ENCODE data around the gene ACSM6. TPM values are rescaled to one million over a fixed set of nuclear protein-coding genes. Genes with fewer than 3 reads are reported as not detected.
"Not testable (repeated sequence)": the region's sequence is repeated elsewhere in the genome, so short reads cannot be mapped to it uniquely, and the experiment has no call there.

ACSM6 gene
- total RNA-seq, 1 donor from 2014 or later, result not detected

GRCh38 chr10:95237376-95238170 is 43.5 kb downstream of the ACSM6 start:
- Mint-ChIP-seq H3K27ac (ENCODE audit: unreplicated experiment) (no peak overlapping the region), H3K36me3 (ENCODE audit: unreplicated experiment) (peaks cover 31% of the 10 kb centered on the region), H3K4me1 (ENCODE audit: unreplicated experiment) (peaks cover 17% of the 10 kb centered on the region), H3K9me3 (ENCODE audit: unreplicated experiment) (no peaks in the 10 kb centered on the region), H3K27me3 (ENCODE audit: unreplicated experiment) (no peaks in the 10 kb centered on the region), H3K4me3 (ENCODE audit: unreplicated experiment) (no peak overlapping the region)
- no peak for DNase-seq (ENCODE audit: extremely low spot score, unreplicated experiment)
- no peak for TF ChIP-seq CTCF (IDR thresholded peaks at IDR 0.05)

GRCh38 chr10:95240096-95240495 is 46.1 kb downstream of the ACSM6 start:
- H3K9me3 Mint-ChIP-seq (ENCODE audit: unreplicated experiment); H3K4me3 Mint-ChIP-seq (ENCODE audit: unreplicated experiment); DNase-seq (ENCODE audit: extremely low spot score, unreplicated experiment); H3K27ac Mint-ChIP-seq (ENCODE audit: unreplicated experiment); H3K27me3 Mint-ChIP-seq (ENCODE audit: unreplicated experiment): not testable (repeated sequence)
- Mint-ChIP-seq H3K36me3 (ENCODE audit: unreplicated experiment) (peaks cover 24% of the 10 kb centered on the region), H3K4me1 (ENCODE audit: unreplicated experiment) (peaks cover 14% of the 10 kb centered on the region)

GRCh38 chr10:95240811-95241210 is 46.8 kb downstream of the ACSM6 start:
- Mint-ChIP-seq H3K4me3 (ENCODE audit: unreplicated experiment) (no peak overlapping the region), H3K27me3 (ENCODE audit: unreplicated experiment) (no peaks in the 10 kb centered on the region), H3K9me3 (ENCODE audit: unreplicated experiment) (no peaks in the 10 kb centered on the region), H3K36me3 (ENCODE audit: unreplicated experiment) (peaks cover 27% of the 10 kb centered on the region), H3K4me1 (ENCODE audit: unreplicated experiment) (peaks cover 7% of the 10 kb centered on the region), H3K27ac (ENCODE audit: unreplicated experiment) (no peak overlapping the region)
- no peak for DNase-seq (ENCODE audit: extremely low spot score, unreplicated experiment)
- TF ChIP-seq CTCF (IDR thresholded peaks at IDR 0.05), result no peak

- peaks cover 27% of the 10 kb centered on the region for H3K36me3 Mint-ChIP-seq (ENCODE audit: unreplicated experiment)
Measured at GRCh38 chr10:95241533-95241932, 47.5 kb downstream of the ACSM6 start.

GRCh38 chr10:95242581-95243317 is 48.7 kb downstream of the ACSM6 start:
- no peak for DNase-seq (ENCODE audit: extremely low spot score, unreplicated experiment)
- Mint-ChIP-seq H3K27me3 (ENCODE audit: unreplicated experiment) (no peaks in the 10 kb centered on the region), H3K9me3 (ENCODE audit: unreplicated experiment) (no peaks in the 10 kb centered on the region), H3K27ac (ENCODE audit: unreplicated experiment) (no peak overlapping the region), H3K4me1 (ENCODE audit: unreplicated experiment) (peaks cover 12% of the 10 kb centered on the region), H3K4me3 (ENCODE audit: unreplicated experiment) (no peak overlapping the region), H3K36me3 (ENCODE audit: unreplicated experiment) (peaks cover 21% of the 10 kb centered on the region)
- TF ChIP-seq CTCF (IDR thresholded peaks at IDR 0.05), result peak; percentile 90

More at GRCh38 chr10:95241533-95241932, 47.5 kb downstream of the ACSM6 start:
- no peak for DNase-seq (ENCODE audit: extremely low spot score, unreplicated experiment)
- H3K27me3 Mint-ChIP-seq (ENCODE audit: unreplicated experiment), result no peaks in the 10 kb centered on the region
- H3K4me1 Mint-ChIP-seq (ENCODE audit: unreplicated experiment), result peaks cover under 1% of the 10 kb centered on the region
- TF ChIP-seq CTCF (IDR thresholded peaks at IDR 0.05), result no peak
- no peaks in the 10 kb centered on the region for H3K9me3 Mint-ChIP-seq (ENCODE audit: unreplicated experiment)
- H3K27ac Mint-ChIP-seq (ENCODE audit: unreplicated experiment), result no peak overlapping the region
- no peak overlapping the region for H3K4me3 Mint-ChIP-seq (ENCODE audit: unreplicated experiment)
